PC-9 (cell line): ENCODE data around the gene HSPBAP1. TPM values are rescaled to one million over a fixed set of nuclear protein-coding genes. Genes with fewer than 3 reads are reported as not detected.

Experiments
- BruUV-seq: library from RNA; stranded (reverse); fragments of 400-500 nt; replicated peaks from 2 replicates; lab custom pipeline; 2021; lab: Mats Ljungman, UMichigan
- CTCF ChIA-PET: fragments of 300-600 bp; sonication (Branson Sonifier 250); formaldehyde crosslinking; loops from one replicate; lab custom pipeline; 2022; ENCODE audit warnings: antibody characterized with exemption; lab: Charles Lee
- POLR2A ChIA-PET: fragments of 300-600 bp; sonication (Branson Sonifier 250); formaldehyde crosslinking; loops from one replicate; lab custom pipeline; 2022; ENCODE audit warnings: antibody characterized with exemption; ENCODE audit not compliant: unreplicated experiment; lab: Charles Lee
- DNase-seq, 2 experiments: peaks; one replicate each; pipeline versions ENCODE4 v3.0.0 to v3.0.0-alpha.2; 2015 to 2022; ENCODE audit warnings: mixed read lengths in 1 of 2
- H2AFZ ChIP-seq: fragments of 200-600 bp; sonication (generic); 2 replicates; pipeline ENCODE4 v1.8.1; 2017; ENCODE audit warnings: antibody characterized with exemption
- H3F3A ChIP-seq: fragments of 200-600 bp; sonication (generic); 2 replicates; pipeline ENCODE4 v1.8.1; 2017; ENCODE audit warnings: antibody characterized with exemption, mild to moderate bottlenecking, low read depth; ENCODE audit not compliant: insufficient read depth
- H3K27ac ChIP-seq: fragments of 200-600 bp; sonication (generic); 2 replicates; pipeline ENCODE4 v1.6.1; 2016; ENCODE audit warnings: mixed run types
- H3K27me3 ChIP-seq: fragments of 200-600 bp; sonication (generic); 2 replicates; pipeline ENCODE4 v1.6.1; 2016; ENCODE audit warnings: low read depth, mixed run types; ENCODE audit not compliant: insufficient read depth
- H3K36me3 ChIP-seq: fragments of 200-600 bp; sonication (generic); 2 replicates; pipeline ENCODE4 v1.6.1; 2016; ENCODE audit warnings: low read depth, mixed run types
- H3K4me1 ChIP-seq: fragments of 200-600 bp; sonication (generic); replicated peaks from 2 replicates; pipeline ENCODE4 v1.6.1; 2016; ENCODE audit warnings: mixed run types; ENCODE audit not compliant: insufficient read depth
- H3K4me2 ChIP-seq: fragments of 200-600 bp; sonication (generic); 2 replicates; pipeline ENCODE4 v1.6.1; 2017; ENCODE audit warnings: mixed run types
- H3K4me3 ChIP-seq: fragments of 200-600 bp; sonication (generic); 2 replicates; pipeline ENCODE4 v1.6.1; 2016; ENCODE audit warnings: mixed run types
- H3K79me2 ChIP-seq: fragments of 200-600 bp; sonication (generic); 2 replicates; pipeline ENCODE4 v1.6.1; 2017; ENCODE audit warnings: low read depth, mixed run types
- H3K9me2 ChIP-seq: fragments of 200-600 bp; sonication (generic); 2 replicates; pipeline ENCODE4 v1.8.1; 2017; ENCODE audit warnings: mild to moderate bottlenecking; ENCODE audit not compliant: insufficient read depth
- H3K9me3 ChIP-seq: fragments of 200-600 bp; sonication (generic); 2 replicates; pipeline ENCODE4 v1.8.1; 2016; ENCODE audit warnings: low read depth; ENCODE audit not compliant: insufficient read depth
- H4K20me1 ChIP-seq: fragments of 200-600 bp; sonication (generic); 2 replicates; pipeline ENCODE4 v1.8.1; 2017; ENCODE audit not compliant: insufficient read depth
- CTCF ChIP-seq: fragments of 200-600 bp; sonication (generic); conservative IDR thresholded peaks from 2 replicates; pipeline ENCODE4 v1.6.1; 2017; ENCODE audit warnings: mixed run types, antibody characterized with exemption, mild to moderate bottlenecking, moderate library complexity
- EZH2 ChIP-seq: fragments of 200-600 bp; sonication (generic); IDR thresholded peaks from 2 replicates; pipeline ENCODE4 v1.8.0; 2017; ENCODE audit warnings: antibody characterized with exemption, low read depth
- intact Hi-C: fragments of 100-400 bp; cut with micrococcal nuclease; formaldehyde crosslinking; loops from one replicate; pipeline ENCODE4 v1.10.0; 2022; ENCODE audit not compliant: unreplicated experiment
- total RNA-seq: library from RNA; stranded (reverse); gene quantifications from 2 replicates; pipeline ENCODE4 v1.2.3, GENCODE V29; 2021

Gene HSPBAP1
- total RNA-seq, 1 experiment from 2014 or later = 10.9 TPM

DNA sequence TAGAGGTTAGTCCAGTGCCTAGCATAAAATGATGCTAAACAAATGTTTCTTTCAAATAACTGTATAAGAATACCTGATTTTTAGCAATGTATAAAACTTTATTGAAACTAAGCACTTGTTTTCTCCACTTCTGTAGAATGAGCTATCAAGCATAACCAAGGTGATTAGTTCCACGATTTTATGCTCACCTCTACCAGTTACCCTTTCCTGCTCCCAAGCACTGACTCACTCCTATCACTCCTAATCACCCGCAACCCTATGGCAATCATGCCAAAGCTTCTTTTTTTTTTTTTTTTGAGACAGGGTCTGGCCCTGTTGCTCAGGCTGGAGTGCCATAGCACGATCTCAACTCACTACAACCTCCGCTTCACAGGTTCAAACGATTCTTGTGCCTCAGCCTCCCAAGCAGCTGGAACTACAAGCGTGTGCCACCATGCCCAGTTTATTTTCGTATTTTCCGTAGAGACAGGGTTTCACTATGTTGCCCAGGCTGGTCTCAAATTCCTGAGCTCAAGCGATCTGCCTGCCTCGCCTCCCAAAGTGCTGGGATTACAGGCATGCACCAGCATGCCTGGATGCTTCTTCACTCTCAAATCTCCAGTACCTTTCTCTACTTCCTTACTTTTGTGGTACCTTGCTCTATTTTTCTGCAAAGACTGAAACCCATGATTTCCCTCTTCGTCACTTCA, 3.9 kb downstream of the HSPBAP1 start:
- POLR2A ChIA-PET = no interaction called here
- Histone ChIP-seq H4K20me1 (no peaks in the 10 kb centered on the region), H3K9me3 (no peaks in the 10 kb centered on the region), H3K4me1 (peaks cover 24% of the 10 kb centered on the region), H3K27me3 (no peaks in the 10 kb centered on the region), H3K9me2 (no peaks in the 10 kb centered on the region), H2AFZ (no peak overlapping the region), H3F3A (peaks cover 15% of the 10 kb centered on the region), H3K79me2 (no peaks in the 10 kb centered on the region; the same call in 1 of the 2 replicates), H3K4me3 (no peak overlapping the region), H3K27ac (no peak overlapping the region), H3K36me3 (no peaks in the 10 kb centered on the region), H3K4me2 (no peak overlapping the region)
- CTCF ChIA-PET = interaction anchor here (0.6 to 0.7 kb wide), 3 partner anchors 21 to 469 kb away, joined by 3 to 4 read pairs (median 4); no protein-coding TSS in a partner anchor
- TF ChIP-seq EZH2 (no peak), CTCF (no peak)
- intact Hi-C loops = loop anchor here (5.0 to 10.0 kb wide), 2 partner anchors 103 to 395 kb away; no protein-coding TSS in a partner anchor
- DNase-seq = no peak
- BruUV-seq = no TSS peak

- Histone ChIP-seq H3K36me3 (no peaks in the 10 kb centered on the region), H4K20me1 (no peaks in the 10 kb centered on the region), H3K4me2 (no peak overlapping the region), H3K4me1 (peaks cover 25% of the 10 kb centered on the region), H3K9me2 (no peaks in the 10 kb centered on the region), H3K79me2 (no peaks in the 10 kb centered on the region; the same call in 1 of the 2 replicates), H2AFZ (no peak overlapping the region), H3K27ac (no peak overlapping the region), H3F3A (no peaks in the 10 kb centered on the region; the same call in 1 of the 2 replicates), H3K4me3 (no peak overlapping the region), H3K27me3 (no peaks in the 10 kb centered on the region), H3K9me3 (no peaks in the 10 kb centered on the region)
- ChIA-PET CTCF (no interaction called here), POLR2A (interaction anchor here (0.8 kb wide), 1 partner anchor 244 kb away, joined by 16 read pairs; no protein-coding TSS in a partner anchor)
- BruUV-seq = no TSS peak
- intact Hi-C loops = no loop called here
- DNase-seq = no peak
- TF ChIP-seq CTCF (no peak), EZH2 (no peak)
Observed at GRCh38 chr3:122787872-122788271, 5.8 kb downstream of the HSPBAP1 start.

- Histone ChIP-seq H3K4me3 (no peak overlapping the region), H3K9me2 (no peaks in the 10 kb centered on the region), H3F3A (no peaks in the 10 kb centered on the region; the same call in 1 of the 2 replicates), H2AFZ (no peak overlapping the region), H3K4me1 (peaks cover 25% of the 10 kb centered on the region), H3K4me2 (peak overlapping the region; percentile 30), H3K79me2 (no peaks in the 10 kb centered on the region; the same call in 1 of the 2 replicates), H3K27me3 (no peaks in the 10 kb centered on the region), H4K20me1 (no peaks in the 10 kb centered on the region), H3K36me3 (peaks cover 4% of the 10 kb centered on the region; the same call in 1 of the 2 replicates), H3K9me3 (no peaks in the 10 kb centered on the region), H3K27ac (no peak overlapping the region)
- intact Hi-C loops = no loop called here
- ChIA-PET POLR2A (no interaction called here), CTCF (interaction anchor here (0.6 kb wide), 1 partner anchor 107 kb away, joined by 4 read pairs; no protein-coding TSS in a partner anchor)
- no TSS peak for BruUV-seq
- no peak for TF ChIP-seq EZH2
- no peak for TF ChIP-seq CTCF
- DNase-seq = no peak
Observed at GRCh38 chr3:122786066-122786465, 7.6 kb downstream of the HSPBAP1 start.
